Stimulated activated CD8-positive, alpha-beta memory T cell treated with anti-CD3 and anti-CD28 coated beads, Interleukin-2, amount 100 ng/mL, for 48 hours (primary cell): ENCODE results near the gene CALHM3.

Experiments
- DNase-seq, 2 donors: peaks; one replicate each; pipeline ENCODE4 v3.0.0-alpha.2; 2020; ENCODE audit warnings: low read depth in 2 of 2

The CALHM3 gene

DNA sequence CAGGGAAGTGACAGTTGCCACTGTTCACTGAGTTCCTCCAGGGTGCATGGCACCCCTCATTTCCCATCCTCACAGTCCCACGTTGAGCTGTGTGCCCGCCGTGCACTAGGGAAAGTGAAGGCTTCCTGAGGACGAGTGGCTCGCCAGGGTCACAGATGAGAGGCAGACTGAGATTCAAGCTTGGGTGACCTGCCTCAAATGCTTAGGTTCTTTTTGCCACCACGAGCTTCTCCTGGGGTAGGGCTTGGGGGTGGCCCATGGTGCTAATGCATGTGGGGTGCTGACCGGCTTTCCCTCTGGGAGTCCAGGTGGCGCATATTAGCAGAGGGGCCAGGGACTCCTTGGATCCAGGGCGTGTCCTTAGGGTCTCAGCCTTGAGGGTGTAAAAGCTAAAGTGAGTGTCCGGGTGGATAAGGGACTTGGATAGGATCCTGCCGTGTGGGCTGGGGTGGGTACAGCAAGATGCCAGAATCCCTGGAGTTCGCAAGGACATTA is 28.8 kb downstream of the CALHM3 start:
- no peak for DNase-seq

DNA sequence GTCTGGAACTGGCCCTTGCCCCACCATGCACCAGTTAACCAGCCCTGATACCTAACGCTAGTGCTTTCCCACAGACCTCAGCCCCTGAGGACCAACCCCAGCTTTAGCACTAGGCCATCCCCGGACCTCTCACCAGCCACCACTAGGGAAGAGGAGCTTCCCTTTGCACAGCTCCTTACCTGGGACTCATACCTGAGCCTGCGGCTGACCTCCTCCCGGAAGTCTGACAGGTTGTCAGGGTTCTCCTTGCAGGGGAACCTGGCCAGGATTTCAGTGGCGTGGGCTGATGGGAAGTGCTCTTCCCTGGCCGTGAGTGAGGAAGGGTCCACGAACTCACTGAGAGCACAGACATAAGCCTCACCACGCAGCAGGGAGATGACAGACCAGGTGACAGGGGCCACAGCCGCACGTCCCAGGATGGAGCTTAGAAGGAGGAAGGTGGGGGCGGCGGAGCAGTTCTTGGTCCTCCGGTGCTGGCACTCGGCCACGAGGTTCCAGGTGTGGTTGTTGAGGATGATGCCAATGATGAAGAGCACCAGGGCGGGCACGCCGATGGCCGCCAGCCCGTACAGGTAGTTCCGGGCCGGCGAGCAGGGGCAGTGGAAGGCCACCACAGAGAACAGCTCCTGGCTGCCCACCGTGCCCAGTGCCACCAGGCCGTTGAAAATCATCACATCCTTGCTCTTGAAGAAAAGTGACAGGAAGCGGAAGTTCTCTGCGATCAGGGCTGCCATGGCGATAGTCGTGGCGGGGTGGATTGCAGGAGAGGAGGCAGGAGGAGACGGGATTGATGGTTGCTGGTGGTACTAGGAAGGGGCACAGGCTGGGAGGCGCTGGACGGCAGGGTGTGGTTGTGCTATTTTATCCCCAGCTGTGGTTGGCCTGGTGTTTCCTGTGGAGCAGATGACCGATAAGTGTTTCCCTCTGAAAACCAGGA is 29.6 kb downstream of the CALHM3 start:
- DNase-seq, result no peak

DNA sequence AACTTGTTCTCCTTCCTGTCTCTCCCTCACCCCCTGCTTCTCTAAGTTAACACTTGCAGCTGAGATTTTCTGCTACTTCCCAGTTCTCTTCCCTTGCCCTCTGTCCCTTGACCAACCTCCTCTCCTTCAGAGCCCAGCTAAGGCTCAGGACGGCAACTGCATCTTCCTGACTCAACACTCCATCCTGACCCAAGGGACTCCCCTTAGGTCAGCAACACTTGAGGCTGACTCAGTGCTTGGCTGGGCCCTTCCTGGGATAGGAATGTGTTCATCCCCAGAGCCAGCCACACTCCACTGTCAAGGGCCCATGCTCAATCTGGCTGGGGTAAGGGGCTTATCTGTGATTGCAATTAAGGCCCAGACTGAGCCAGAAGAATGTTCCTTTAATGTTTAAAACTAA is 30.3 kb downstream of the CALHM3 start:
- DNase-seq, result no peak

DNA sequence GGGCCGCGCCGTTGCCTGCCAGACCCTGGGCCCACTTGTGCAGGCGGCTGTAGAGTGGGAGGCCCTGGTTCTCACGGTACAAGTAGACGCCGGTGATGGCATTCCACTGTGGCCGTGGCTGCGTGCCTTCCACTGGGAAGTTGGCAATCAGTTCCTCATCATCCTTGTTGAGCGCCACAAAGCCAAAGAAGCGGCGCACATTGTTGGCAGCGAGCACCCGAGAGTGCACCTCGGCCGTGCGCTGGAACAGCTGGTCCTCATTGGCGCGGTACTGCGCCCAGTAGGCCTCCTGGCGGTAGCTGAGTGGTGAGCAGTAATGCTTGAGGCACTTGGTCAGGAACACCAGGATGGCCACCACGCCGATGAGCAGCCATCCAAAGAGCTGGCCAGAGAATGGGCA is 31.9 kb downstream of the CALHM3 start:
- DNase-seq, result no peak

DNA sequence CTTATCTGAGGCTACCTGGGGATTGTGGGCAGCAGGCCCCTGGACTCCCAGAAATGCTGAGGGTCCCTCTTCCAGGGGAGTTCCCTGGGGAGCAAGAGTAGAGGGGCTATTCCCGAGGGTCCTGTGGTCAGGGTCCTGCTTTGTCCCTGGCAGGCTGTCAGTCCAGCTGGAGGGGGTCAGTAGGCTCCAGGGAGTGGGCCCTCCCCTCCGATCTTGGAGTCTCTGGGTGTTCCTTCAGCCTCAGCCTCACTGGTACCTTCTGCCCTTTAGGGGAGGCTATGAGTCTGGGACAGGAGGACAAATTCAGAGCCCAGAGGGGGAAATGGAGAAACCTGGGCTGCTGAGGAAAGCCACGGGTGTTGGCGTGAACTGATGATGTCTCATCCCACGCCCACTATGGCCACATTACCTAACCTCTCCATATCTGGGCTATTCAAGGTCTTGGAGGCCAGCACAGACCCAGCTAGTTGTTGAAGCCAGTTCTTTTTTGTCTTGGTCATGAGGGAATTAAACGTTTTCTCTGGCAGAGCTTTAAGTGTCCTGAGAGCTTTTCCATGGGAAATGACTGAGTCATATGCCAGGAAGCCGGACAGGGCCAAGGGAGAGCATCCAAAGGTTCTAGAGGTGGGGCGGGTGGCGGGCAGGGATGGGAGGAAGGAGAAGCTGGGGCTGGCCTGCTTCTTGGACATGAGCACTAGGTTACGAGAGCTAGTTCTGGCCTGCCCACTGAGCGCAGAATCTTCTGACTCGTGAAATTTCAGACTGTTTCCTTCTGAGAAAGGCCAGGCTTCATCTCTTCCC is 33.1 kb downstream of the CALHM3 start:
- no peak for DNase-seq

DNA sequence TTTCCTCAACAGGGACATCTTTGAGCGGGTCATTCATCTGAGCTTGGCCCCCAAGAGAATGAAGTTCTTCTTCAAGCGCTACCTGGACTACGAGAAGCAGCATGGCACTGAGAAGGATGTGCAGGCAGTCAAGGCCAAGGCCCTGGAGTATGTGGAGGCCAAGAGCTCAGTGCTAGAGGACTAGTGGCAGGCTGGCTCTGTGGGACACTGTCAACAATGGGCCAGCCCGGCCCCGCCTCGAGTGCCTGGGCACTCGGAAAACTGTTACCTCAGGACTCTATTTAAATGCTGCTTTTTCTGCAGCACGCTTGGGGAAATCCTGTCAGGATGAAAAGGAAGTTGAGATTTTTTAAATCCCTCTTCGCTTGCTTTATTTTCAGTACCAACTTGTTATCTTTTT is 33.7 kb downstream of the CALHM3 start:
- DNase-seq, result no peak

DNA sequence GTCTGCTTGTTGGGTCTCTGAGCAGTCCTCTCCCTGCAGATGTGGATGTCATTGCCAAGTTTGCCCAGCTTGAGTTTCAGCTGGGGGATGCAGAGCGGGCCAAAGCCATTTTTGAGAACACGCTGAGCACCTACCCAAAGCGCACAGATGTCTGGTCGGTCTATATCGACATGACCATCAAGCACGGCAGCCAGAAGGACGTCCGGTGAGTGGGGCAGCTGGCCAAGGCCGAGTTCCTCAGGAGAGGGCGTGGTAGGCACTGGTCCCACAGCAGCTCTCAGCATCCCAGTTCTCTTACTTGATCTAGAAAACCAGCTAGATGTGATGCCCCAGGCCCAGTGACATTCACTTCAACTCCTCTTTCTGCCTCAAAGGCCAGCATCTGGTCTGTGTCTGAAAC is 34.6 kb downstream of the CALHM3 start:
- DNase-seq, result no peak

DNA sequence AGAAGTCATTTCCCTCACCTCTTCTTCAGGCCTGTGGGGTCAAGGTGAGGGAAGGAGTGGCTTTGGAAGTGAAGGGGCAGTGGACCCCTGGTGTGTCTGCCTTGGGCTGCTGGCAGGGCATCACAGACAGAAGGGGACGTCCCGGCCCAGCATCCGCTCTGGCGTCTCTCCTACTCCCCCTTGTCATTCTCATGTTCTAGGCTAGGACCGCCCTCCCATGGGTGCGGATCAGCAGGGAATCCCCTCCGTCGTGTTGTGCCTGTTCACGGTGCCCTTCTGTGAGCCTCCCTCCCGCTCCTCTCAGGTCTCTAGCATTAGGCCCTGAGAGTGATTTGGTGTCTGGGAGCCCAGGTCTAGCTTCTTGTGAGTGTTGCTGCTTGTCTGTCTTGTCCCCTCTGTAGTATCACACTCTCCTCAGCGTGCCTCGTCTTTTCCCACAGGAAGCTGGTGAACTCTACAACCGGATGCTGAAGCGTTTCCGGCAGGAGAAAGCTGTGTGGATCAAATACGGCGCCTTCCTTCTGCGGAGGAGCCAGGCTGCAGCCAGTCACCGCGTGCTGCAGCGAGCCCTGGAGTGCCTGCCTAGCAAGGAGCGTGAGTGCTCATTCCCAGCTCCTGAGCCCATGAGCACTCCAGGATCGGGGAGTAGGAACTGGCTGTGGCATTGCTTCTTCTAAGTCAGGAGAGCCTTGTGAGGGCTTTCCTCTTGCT is 35.4 kb downstream of the CALHM3 start:
- DNase-seq, result no peak

DNA sequence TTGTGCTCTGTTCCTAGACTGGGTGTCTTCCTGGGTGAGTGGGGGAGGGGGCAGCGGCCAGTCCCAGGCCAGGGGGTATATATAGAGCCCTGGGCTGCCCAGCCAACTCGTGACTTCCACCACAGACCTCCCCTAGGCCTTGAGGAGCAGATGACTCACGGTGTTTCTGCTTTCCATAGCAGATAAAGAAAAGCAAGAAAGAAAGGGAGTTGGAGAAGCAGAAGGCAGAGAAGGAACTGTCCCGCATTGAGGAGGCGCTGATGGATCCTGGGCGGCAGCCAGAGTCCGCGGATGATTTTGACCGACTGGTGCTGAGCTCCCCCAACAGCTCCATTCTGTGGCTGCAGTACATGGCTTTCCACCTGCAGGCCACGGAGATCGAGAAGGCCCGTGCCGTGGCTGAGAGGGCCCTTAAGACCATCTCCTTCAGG is 37.0 kb downstream of the CALHM3 start:
- DNase-seq, result no peak

DNA sequence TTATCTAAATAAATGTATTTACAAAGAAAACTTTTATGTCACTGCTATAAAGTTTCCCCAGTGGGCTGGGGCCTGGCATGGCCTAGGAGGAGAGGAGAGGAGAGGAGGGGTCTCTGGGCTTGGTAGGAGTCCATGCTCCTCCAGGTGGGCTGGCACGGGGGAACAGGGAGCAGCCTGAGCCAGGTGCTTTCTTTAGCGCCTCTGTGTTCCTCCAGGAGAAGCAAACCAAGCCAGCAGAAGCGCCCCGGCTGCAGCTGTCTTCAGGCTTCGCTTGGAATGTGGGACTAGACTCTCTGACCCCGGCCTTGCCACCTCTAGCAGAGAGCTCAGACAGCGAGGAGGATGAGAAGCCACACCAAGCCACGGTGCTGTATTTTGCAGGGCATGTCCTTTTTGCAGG is 37.4 kb downstream of the CALHM3 start:
- DNase-seq, result no peak

DNA sequence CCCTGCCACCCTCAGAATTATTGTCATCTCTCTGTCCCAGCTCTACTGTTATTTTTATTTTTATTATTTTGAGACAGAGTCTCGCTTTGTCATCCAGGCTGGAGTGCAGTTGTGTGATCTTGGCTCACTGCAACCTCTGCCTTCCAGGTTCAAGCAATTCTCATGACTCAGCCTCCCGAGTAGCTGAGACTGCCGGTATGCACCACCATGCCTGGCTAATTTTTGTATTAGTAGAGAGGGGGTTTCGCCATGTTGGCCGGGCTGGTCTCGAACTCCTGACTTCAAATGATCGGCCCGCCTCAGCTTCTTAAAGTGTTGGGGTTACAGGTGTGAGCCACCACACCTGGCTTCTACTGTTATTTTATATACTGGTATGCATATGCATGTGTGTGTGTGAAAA is 37.8 kb downstream of the CALHM3 start:
- DNase-seq, result no peak

DNA sequence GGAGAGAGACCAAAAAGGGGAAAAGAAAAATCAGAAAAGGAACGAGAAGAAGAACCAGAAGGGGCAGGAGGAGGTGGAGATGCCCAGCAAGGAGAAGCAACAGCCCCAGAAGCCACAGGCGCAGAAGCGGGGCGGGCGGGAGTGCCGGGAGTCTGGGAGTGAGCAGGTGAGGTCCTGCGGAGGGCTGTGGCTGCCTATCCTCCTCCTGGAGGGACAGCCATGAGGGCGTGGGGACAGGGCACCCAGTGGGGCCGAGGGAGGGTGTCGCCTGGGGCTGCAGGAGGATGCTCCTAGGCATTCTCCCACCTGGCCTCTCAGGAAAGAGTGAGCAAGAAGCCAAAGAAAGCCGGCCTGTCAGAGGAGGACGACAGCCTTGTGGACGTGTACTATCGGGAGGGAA is 38.6 kb downstream of the CALHM3 start:
- DNase-seq, result no peak

DNA sequence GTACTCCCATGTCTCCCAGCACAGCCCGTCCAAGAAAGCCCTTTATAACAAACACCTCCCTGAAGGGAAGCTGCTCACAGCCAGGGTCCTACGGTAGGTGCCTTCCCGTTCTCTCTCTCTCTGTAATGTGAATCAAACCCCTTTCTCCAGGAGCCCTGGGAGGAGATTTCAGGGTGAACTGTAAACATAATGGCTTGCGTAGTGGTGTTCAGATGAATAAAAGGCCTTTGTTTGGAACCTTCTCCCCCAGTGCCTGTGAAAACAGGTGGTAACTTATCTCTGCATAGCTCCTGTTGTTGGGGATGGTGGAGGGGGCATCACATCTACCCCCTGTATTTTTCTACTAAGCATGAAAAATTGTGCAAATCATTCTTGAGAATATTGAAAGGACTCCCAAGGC is 39.3 kb downstream of the CALHM3 start:
- no peak for DNase-seq

DNA sequence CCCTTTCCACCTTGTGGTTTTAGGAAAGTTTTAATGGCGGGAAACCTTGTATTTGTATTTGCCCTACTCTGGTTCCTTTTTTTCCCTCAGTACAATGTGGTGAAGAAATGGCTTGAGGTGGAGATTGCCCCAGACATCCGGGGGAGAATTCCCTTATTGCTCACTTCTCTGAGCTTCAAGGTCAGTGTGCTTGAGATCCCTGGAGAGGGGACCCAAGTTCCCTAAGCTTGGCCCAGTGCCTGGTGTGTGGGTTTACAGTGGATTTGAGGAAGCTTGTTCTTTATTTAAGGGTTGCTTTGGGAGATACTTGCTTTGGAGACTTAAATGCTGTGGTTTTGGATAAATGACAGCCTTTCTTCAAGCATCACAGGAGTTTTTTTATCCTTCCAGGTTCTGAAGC is 45.2 kb downstream of the CALHM3 start:
- no peak for DNase-seq

DNA sequence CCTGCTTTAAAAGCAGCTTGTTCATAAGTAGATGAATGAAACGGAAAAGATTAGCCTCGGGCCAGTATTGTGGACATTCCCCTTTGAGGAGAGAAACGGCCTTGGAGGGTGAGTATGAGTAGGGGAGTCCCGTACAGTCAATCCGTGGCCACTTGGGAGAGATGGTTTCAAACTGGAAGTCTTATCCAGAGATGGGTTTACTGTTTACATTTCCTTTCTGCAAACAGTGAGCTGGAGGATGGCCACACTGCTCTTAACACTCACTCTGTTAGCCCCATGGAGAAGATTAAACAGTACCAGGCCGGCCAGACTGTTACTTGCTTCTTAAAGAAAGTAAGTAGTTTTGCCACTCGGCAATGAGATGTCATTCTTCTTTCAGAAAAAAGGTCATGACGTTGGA is 47.1 kb downstream of the CALHM3 start:
- no peak for DNase-seq

DNA sequence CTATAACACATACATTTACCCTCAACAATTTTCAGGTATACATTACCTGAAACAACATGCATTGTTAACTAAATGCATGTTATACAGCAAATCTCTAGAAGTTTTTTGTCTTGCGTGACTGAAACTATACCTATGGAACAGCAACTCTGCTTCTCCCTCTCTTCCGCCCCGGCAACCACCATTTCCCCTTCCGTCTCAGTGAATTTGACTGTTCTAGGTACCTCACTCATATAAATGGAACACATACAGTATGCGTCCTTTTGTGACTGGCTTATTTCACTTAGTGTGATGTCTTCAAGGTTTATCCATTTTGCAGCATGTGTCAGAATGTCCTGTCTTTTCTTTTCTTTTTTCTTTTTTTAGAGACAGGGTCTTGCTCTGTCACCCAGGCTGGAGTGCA is 49.4 kb downstream of the CALHM3 start:
- DNase-seq, result no peak

DNA sequence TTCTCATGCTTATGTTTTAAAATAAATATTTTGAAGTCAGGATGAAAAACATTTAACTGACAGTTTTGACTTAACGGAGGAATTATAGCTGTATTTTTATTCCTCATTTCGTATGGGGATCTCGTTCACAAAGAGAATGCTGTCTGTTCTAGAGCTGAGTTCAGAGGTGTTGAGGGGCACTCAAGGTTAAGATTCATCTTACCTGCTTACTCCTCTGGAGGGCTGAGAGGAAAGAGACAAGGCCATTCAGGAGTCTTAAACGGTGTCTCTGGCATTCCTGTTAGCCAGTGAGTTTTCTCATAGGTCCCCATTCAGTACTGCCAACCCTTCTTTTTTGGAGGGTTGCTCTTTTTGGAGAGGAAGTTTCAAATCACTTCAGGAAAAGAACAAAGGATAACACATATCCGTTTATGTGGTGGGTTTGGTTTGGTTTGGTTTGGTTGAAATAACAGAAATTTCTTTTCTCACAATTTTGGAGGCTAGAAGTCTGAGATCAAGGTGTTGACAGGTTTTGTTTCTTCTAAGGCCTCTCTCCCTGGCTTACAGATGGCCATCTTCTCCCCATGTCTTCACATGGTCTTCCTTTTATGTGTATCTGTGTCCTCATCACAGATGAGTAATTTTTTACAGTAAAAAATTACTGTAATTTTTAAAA is 49.9 kb downstream of the CALHM3 start:
- DNase-seq, result no peak

DNA sequence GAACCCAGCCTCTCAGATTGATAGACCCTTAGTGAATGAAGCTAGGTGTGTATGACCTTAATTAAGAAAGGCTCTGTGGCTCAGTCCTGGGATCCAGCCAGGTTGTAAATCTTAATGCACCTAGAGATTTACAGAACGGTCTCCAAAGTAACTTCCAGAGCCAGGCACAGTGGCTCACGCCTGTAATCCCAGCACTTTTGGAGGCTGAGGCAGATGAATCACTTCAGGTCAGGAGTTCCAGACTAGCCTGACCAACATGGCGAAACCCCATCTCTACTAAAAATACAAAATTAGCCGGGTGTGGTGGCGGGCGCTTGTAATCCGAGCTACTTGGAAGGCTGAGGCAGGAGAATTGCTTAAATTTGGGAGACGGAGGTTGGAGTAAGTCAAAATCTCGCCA is 51.2 kb downstream of the CALHM3 start:
- DNase-seq, result no peak

DNA sequence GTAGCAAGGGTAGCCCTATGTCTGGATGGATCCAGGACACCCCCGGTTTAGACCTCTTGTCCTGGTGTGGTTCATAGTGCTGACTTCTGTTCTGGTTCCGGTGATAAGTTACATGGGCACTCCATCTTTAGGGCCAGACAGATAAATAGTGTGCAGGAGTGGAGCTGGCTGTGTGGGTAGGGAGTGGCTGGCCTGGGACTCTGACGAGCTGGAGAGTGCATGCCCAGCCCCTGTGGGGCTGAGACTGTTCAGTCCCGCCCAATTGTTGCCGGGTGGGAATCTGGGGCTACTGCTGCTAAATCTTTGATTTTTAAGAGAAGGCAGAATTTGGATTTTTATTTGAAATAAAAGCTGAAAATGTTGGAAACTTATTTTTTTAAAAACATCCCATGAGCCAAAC is 55.3 kb downstream of the CALHM3 start:
- DNase-seq, result no peak
